Measurements from ENCODE around the gene PLXNA1. TPM values are rescaled to one million over a fixed set of nuclear protein-coding genes. Genes with fewer than 3 reads are reported as not detected.

The PLXNA1 gene
- total and polyA plus RNA-seq, 12 donors, result 14.3 to 29.7 (median 24.1) TPM

- ATAC-seq, result no peak
- H3K4me1 ChIP-seq, result peaks cover 9 to 83% (median 44%) of the 10 kb centered on the region in 9 donors
Observed at GRCh38 chr3:127000119-127000518, 17.2 kb downstream of the PLXNA1 start.

GRCh38 chr3:127000761-127001160, 17.8 kb downstream of the PLXNA1 start:
- TF ChIP-seq CTCF (IDR thresholded peaks at IDR 0.05), result no peak
- H3K4me1 ChIP-seq, result peaks cover 8 to 76% (median 38%) of the 10 kb centered on the region in 9 donors
- no peaks in the 10 kb centered on the region for H3K9me3 ChIP-seq
- intact Hi-C loops (cut with DNase I), result loop anchor here in 3 of 10 donors (5.0 to 10.0 kb wide), 3 partner anchors 248 to 544 kb away; no protein-coding TSS in a partner anchor
- no peaks in the 10 kb centered on the region for H3K27me3 ChIP-seq
- H3K27ac ChIP-seq, result peak overlapping the region in 1 of 10 donors; percentile 86
- 86 to 93% methylated on average over 12 of the region's 12 CpGs for WGBS, 2 donors
- peaks cover 0 to 5% (median 0%) of the 10 kb centered on the region in 9 donors for H3K36me3 ChIP-seq
- DNase-seq, result no peak
- no peak for ATAC-seq
- no peak overlapping the region for H3K4me3 ChIP-seq

More at GRCh38 chr3:127000119-127000518, 17.2 kb downstream of the PLXNA1 start:
- 77 to 88% methylated on average over 15 of the region's 15 CpGs for WGBS, 2 donors
- H3K36me3 ChIP-seq, result peaks cover 0 to 4% (median 0%) of the 10 kb centered on the region in 9 donors
- no peak overlapping the region for H3K27ac ChIP-seq
- H3K4me3 ChIP-seq, result no peak overlapping the region
- H3K9me3 ChIP-seq, result no peaks in the 10 kb centered on the region
- DNase-seq, result no peak
- intact Hi-C loops (cut with DNase I), result loop anchor here in 3 of 10 donors (5.0 to 10.0 kb wide), 3 partner anchors 248 to 545 kb away; no protein-coding TSS in a partner anchor
- no peaks in the 10 kb centered on the region for H3K27me3 ChIP-seq
- TF ChIP-seq CTCF (IDR thresholded peaks at IDR 0.05), result no peak

DNA sequence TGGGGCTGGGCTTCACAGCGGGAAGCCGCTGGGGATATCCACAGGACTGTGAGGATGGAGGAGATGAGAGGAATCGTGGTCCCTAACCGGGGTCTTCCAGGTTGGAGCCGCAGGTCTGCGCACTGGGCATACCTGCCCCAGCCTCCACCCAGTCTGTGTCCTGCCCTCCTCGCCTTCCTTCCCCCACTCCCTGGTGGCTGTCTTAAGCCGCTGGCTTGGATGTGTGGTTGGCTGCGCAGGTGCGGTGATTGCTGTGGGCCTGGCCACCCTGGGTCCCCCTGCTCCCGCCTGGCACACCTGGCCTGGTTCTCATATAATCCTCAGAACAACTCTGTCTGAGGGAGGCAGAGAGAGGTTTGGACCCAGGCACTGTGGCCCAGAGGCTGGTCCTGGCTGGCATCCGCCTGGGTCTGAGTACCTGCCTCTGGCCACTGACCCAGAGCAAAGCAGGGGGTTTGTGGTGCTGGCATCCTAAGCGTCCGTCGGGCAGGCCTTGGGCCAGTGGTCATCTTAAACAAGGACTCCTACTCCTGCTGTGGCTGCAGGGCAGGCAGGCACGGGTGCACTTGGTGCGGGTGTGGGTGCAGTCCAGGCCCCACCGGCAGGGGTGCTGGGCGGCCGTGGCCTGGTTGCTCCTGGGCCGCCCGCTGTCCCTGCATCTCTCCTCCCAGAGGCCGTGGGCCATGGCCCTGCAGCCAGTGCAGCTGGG, 18.7 kb downstream of the PLXNA1 start:
- Histone ChIP-seq H3K36me3 (peaks cover 0 to 11% (median 0%) of the 10 kb centered on the region in 9 donors), H3K27me3 (no peaks in the 10 kb centered on the region), H3K9me3 (no peaks in the 10 kb centered on the region), H3K4me1 (peaks cover 8 to 68% (median 38%) of the 10 kb centered on the region in 9 donors), H3K27ac (peak overlapping the region; percentile 10 to 86 (median 69)), H3K4me3 (peak overlapping the region in 5 of 10 donors; percentile 10 to 34 (median 22))
- DNase-seq (no peak), ATAC-seq (no peak)
- intact Hi-C loops (cut with DNase I), result loop anchor here in 3 of 10 donors (5.0 to 10.0 kb wide), 3 partner anchors 249 to 543 kb away; no protein-coding TSS in a partner anchor
- WGBS, 2 donors, result 63 to 65% methylated on average over 23 of the region's 23 CpGs
- TF ChIP-seq CTCF (IDR thresholded peaks at IDR 0.05), result peak in 1 of 9 donors; percentile 40

- Histone ChIP-seq H3K4me3 (peak overlapping the region in 5 of 10 donors; percentile 10 to 34 (median 22)), H3K27ac (peak overlapping the region in 9 of 10 donors; percentile 56 to 86 (median 69)), H3K9me3 (no peaks in the 10 kb centered on the region), H3K4me1 (peaks cover 8 to 60% (median 33%) of the 10 kb centered on the region in 9 donors), H3K27me3 (no peaks in the 10 kb centered on the region), H3K36me3 (peaks cover 0 to 19% (median 0%) of the 10 kb centered on the region in 9 donors)
- intact Hi-C loops (cut with DNase I), result loop anchor here in 3 of 10 donors (5.0 to 10.0 kb wide), 3 partner anchors 250 to 542 kb away; no protein-coding TSS in a partner anchor
- WGBS, 2 donors, result 30 to 35% methylated on average over 26 of the region's 26 CpGs
- DNase-seq (peak; percentile 88 to 91), ATAC-seq (peak; percentile 82 to 96 (median 91))
- TF ChIP-seq CTCF (IDR thresholded peaks at IDR 0.05), result peak; percentile 21 to 79 (median 53)
Observed at GRCh38 chr3:127002195-127003174, 19.6 kb downstream of the PLXNA1 start.

Measured in heart right ventricle (tissue), 16 donors.